H1 (cell line): ENCODE measurements around the gene TRIM46. TPM values are rescaled to one million over a fixed set of nuclear protein-coding genes. Genes with fewer than 3 reads are reported as not detected.

ENCODE experiments used
- CTCF ChIA-PET: fragments of 300-600 bp; sonication (Branson Sonifier 250); formaldehyde crosslinking; loops from one replicate; lab custom pipeline; 2021; ENCODE audit not compliant: partially characterized antibody; lab: Charles Lee
- POLR2A ChIA-PET: fragments of 300-600 bp; sonication (Branson Sonifier 250); formaldehyde crosslinking; loops from one replicate; lab custom pipeline; 2021; ENCODE audit warnings: inconsistent platforms; ENCODE audit not compliant: partially characterized antibody; lab: Charles Lee
- DNase-seq, 2 experiments: peaks; one replicate each; pipeline versions ENCODE4 v3.0.0 to v3.0.0-alpha.2; 2010 to 2022; ENCODE audit warnings: low spot score in 2 of 2, low read depth in 1 of 2, mixed read lengths in 1 of 2
- FAIRE-seq: peaks from 2 replicates; lab custom pipeline; 2011; peaks lifted over from hg19 to GRCh38; lab: Jason Lieb, UNC
- H2AFZ ChIP-seq: 2 replicates; pipeline ENCODE4 v1.8.1; 2012; ENCODE audit warnings: low read length, inconsistent platforms
- H2AK5ac ChIP-seq: 2 replicates; pipeline ENCODE4 v1.6.1; 2013; ENCODE audit warnings: low read depth, low read length
- H2BK120ac ChIP-seq: replicated peaks from 2 replicates; pipeline ENCODE3; 2013; ENCODE audit warnings: low read depth, low read length, inconsistent platforms
- H2BK12ac ChIP-seq: 2 replicates; pipeline ENCODE4 v1.6.1; 2013; ENCODE audit warnings: low read depth, low read length
- H2BK15ac ChIP-seq: 2 replicates; pipeline ENCODE4 v1.6.1; 2013; ENCODE audit warnings: low read length
- H2BK20ac ChIP-seq: 2 replicates; pipeline ENCODE4 v1.6.1; 2013; ENCODE audit warnings: low read length
- H2BK5ac ChIP-seq: 2 replicates; pipeline ENCODE4 v1.6.1; 2013; ENCODE audit warnings: low read depth, low read length
- H3K14ac ChIP-seq: 2 replicates; pipeline ENCODE4 v1.6.1; 2013; ENCODE audit warnings: inconsistent platforms; ENCODE audit not compliant: insufficient read length
- H3K18ac ChIP-seq: 2 replicates; pipeline ENCODE4 v1.6.1; 2013; ENCODE audit warnings: low read length; ENCODE audit errors: extremely low read depth
- H3K23ac ChIP-seq: 2 replicates; pipeline ENCODE4 v1.6.1; 2013; ENCODE audit warnings: inconsistent platforms; ENCODE audit not compliant: insufficient read length
- H3K23me2 ChIP-seq: 2 replicates; pipeline ENCODE4 v1.6.1; 2013; ENCODE audit warnings: low read depth, low read length
- H3K27ac ChIP-seq: 2 replicates; pipeline ENCODE4 v1.6.1; 2011; ENCODE audit warnings: low read depth, low read length, inconsistent platforms
- H3K27me3 ChIP-seq, 4 experiments: replicated peaks in 1 of 4; 1 replicate in 1 of 4; 2 replicates in 3 of 4; pipeline versions ENCODE4 v1.6.1 to v1.8.1; 2011 to 2013; ENCODE audit warnings: low read length in 3 of 4, mild to moderate bottlenecking in 3 of 4, inconsistent platforms in 2 of 4, mixed read lengths in 2 of 4, moderate library complexity in 1 of 4; ENCODE audit not compliant: control insufficient read depth in 3 of 4, insufficient read depth in 3 of 4; ENCODE audit errors: extremely low read depth in 1 of 4
- H3K36me3 ChIP-seq, 4 experiments: 2 replicates each; pipeline versions ENCODE4 v1.6.1 to v1.8.1; 2011 to 2013; ENCODE audit warnings: mild to moderate bottlenecking in 4 of 4, low read length in 3 of 4, moderate library complexity in 2 of 4, control low read depth in 1 of 4, inconsistent platforms in 1 of 4; ENCODE audit not compliant: insufficient read depth in 4 of 4, control insufficient read depth in 2 of 4
- H3K4ac ChIP-seq: replicated peaks from 2 replicates; pipeline ENCODE3; 2013; ENCODE audit warnings: low read length, low read depth, mixed read lengths, inconsistent platforms; ENCODE audit not compliant: insufficient read length
- H3K4me1 ChIP-seq, 4 experiments: replicated peaks in 1 of 4; 1 replicate in 1 of 4; 2 replicates in 3 of 4; pipeline versions ENCODE4 v1.6.1 to v1.8.1; 2011 to 2013; ENCODE audit warnings: low read length in 3 of 4, inconsistent platforms in 2 of 4, mixed read lengths in 1 of 4; ENCODE audit not compliant: insufficient read depth in 4 of 4, control insufficient read depth in 3 of 4
- H3K4me2 ChIP-seq, 2 experiments: 2 replicates each; pipeline versions ENCODE4 v1.6.1 to v1.8.1; 2011 to 2013; ENCODE audit warnings: low read depth in 2 of 2, low read length in 2 of 2, control low read depth in 1 of 2, inconsistent platforms in 1 of 2, mild to moderate bottlenecking in 1 of 2; ENCODE audit not compliant: insufficient read depth in 1 of 2
- H3K4me3 ChIP-seq, 4 experiments: fragments of 200-600, 300-600 bp in 1 of 4; sonication (generic), shearing (Covaris generic), sonication (Bioruptor Twin) in 1 of 4; 2 replicates each; pipeline versions ENCODE4 v1.5.1 to v1.8.1; 2011 to 2016; ENCODE audit warnings: low read length in 4 of 4, low read depth in 3 of 4, control low read depth in 2 of 4, inconsistent platforms in 2 of 4, mild to moderate bottlenecking in 2 of 4, mixed read lengths in 1 of 4, moderate library complexity in 1 of 4; ENCODE audit not compliant: insufficient read depth in 2 of 4; ENCODE audit errors: extremely low read depth in 1 of 4
- H3K56ac ChIP-seq: replicated peaks from 2 replicates; pipeline ENCODE3; 2013; ENCODE audit warnings: low read depth, mild to moderate bottlenecking, mixed read lengths, low read length, inconsistent platforms; ENCODE audit not compliant: insufficient read length
- H3K79me1 ChIP-seq: 2 replicates; pipeline ENCODE4 v1.6.1; 2013; ENCODE audit warnings: low read depth, low read length, control low read depth
- H3K79me2 ChIP-seq, 2 experiments: 2 replicates each; pipeline versions ENCODE4 v1.6.1 to v1.8.1; 2012 to 2013; ENCODE audit warnings: low read length in 2 of 2, mild to moderate bottlenecking in 2 of 2, inconsistent platforms in 1 of 2; ENCODE audit not compliant: insufficient read depth in 2 of 2, control insufficient read depth in 1 of 2
- H3K9ac ChIP-seq, 4 experiments: replicated peaks in 1 of 4; 1 replicate in 1 of 4; 2 replicates in 3 of 4; pipeline versions ENCODE4 v1.6.1 to v1.8.1; 2011 to 2013; ENCODE audit warnings: low read depth in 3 of 4, low read length in 3 of 4, control low read depth in 2 of 4, mild to moderate bottlenecking in 2 of 4, moderate library complexity in 2 of 4, inconsistent platforms in 1 of 4; ENCODE audit errors: extremely low read depth in 1 of 4
- H3K9me3 ChIP-seq, 2 experiments: 2 replicates each; pipeline versions ENCODE4 v1.6.1 to v1.8.1; 2012 to 2013; ENCODE audit warnings: mild to moderate bottlenecking in 2 of 2, moderate library complexity in 2 of 2, control low read depth in 1 of 2, inconsistent platforms in 1 of 2, low read depth in 1 of 2, low read length in 1 of 2, mixed read lengths in 1 of 2; ENCODE audit not compliant: insufficient read depth in 2 of 2
- H4K20me1 ChIP-seq, 2 experiments: replicated peaks in 1 of 2; 2 replicates each; pipeline versions ENCODE3 to v1.8.1; 2011 to 2013; ENCODE audit warnings: inconsistent platforms in 2 of 2, low read length in 2 of 2, mild to moderate bottlenecking in 1 of 2; ENCODE audit not compliant: insufficient read depth in 2 of 2, control insufficient read depth in 1 of 2
- H4K5ac ChIP-seq: 2 replicates; pipeline ENCODE4 v1.6.1; 2013; ENCODE audit warnings: low read length, low read depth, mixed read lengths, inconsistent platforms; ENCODE audit not compliant: insufficient read length
- H4K8ac ChIP-seq: 2 replicates; pipeline ENCODE4 v1.8.0; 2013; ENCODE audit warnings: mild to moderate bottlenecking, moderate library complexity, low read length, inconsistent platforms; ENCODE audit not compliant: insufficient read depth; ENCODE audit errors: extremely low read depth
- H4K91ac ChIP-seq: replicated peaks from 2 replicates; pipeline ENCODE3; 2013; ENCODE audit warnings: low read length, mixed read lengths, inconsistent platforms; ENCODE audit not compliant: insufficient read length
- CBX5 ChIP-seq: fragments of 300-800, 300-1000 bp; sonication (generic); IDR thresholded peaks from 2 replicates; pipeline ENCODE4 v1.7.1; 2016; ENCODE audit warnings: antibody characterized with exemption, low read length, low read depth
- GTF2F1 ChIP-seq: IDR thresholded peaks from 2 replicates; pipeline ENCODE4 v1.6.1; 2012; ENCODE audit warnings: low read depth, low read length, improper control_type of control experiment, borderline replicate concordance
- JUN ChIP-seq: IDR thresholded peaks from 2 replicates; pipeline ENCODE4 v1.6.1; 2011; ENCODE audit warnings: low read depth, mild to moderate bottlenecking, improper control_type of control experiment, low read length
- POLR2A ChIP-seq, 2 experiments: IDR thresholded peaks; 1 replicate in 1 of 2; 2 replicates in 1 of 2; pipeline ENCODE4 v1.6.1; 2011; ENCODE audit warnings: low read depth in 2 of 2, low read length in 2 of 2, mild to moderate bottlenecking in 2 of 2; ENCODE audit errors: control extremely low read depth in 1 of 2
- SRF ChIP-seq: IDR thresholded peaks from 2 replicates; pipeline ENCODE4 v1.6.1; 2011; ENCODE audit warnings: mild to moderate bottlenecking, low read depth, low read length, moderate library complexity
- WGBS, 2 experiments: shearing (Covaris generic) in 1 of 2; methylation state at CpG; one replicate each; pipeline versions ENCODE4 v1.1.6 to v1.1.7; 2013 to 2015; ENCODE audit warnings: low lambda C conversion rate in 2 of 2, mixed read lengths in 2 of 2, inconsistent platforms in 1 of 2, low coverage in 1 of 2, missing lambda C conversion rate in 1 of 2; ENCODE audit not compliant: insufficient replicate concordance in 2 of 2, insufficient coverage in 1 of 2, insufficient read length in 1 of 2; ENCODE audit errors: extremely low coverage in 1 of 2, missing lambda C conversion rate in 1 of 2; 5-methylcytosine and 5-hydroxymethylcytosine counted together
- polyA plus RNA-seq, 7 experiments: library from polyadenylated mRNA; depleted of rRNA in 3 of 7; stranded (reverse) in 5 of 7; unstranded in 2 of 7; fragments of >200 nt in 5 of 7; fragments of 200-250 nt in 2 of 7; gene quantifications; 1 replicate in 5 of 7; 2 replicates in 1 of 7; 4 replicates in 1 of 7; pipeline versions ENCODE4 v1.2.1 to v1.2.3, GENCODE V29; 2011 to 2013; ENCODE audit warnings: missing spikeins in 2 of 7, mixed read lengths in 2 of 7
- total RNA-seq: library from RNA; stranded (reverse); fragmentation: NEBNext Ultra II Directional; extraction: Animal tissue kit (Norgen Biotek cat#: 25700); gene quantifications from 2 replicates; pipeline ENCODE4 v1.2.1, GENCODE V29; 2021

The TRIM46 gene
- total and polyA plus RNA-seq, 2 of the 8 experiments (the other 6 are each of a cell fraction or from before 2014, with no cell fraction given): 15.5 to 21.6 TPM

GRCh38 chr1:155177192-155177917, 3.7 kb downstream of the TRIM46 start:
- Histone ChIP-seq H2AK5ac (no peak overlapping the region), H3K36me3 (peaks cover 15 to 44% (median 30%) of the 10 kb centered on the region in 4 experiments), H3K9me3 (no peaks in the 10 kb centered on the region), H2BK15ac (0 out of 2 replicates have a peak overlapping the region, but pooled peaks have one; percentile 83), H3K9ac (no peak overlapping the region; a peak in 1 of 7 replicates), H4K8ac (no peak overlapping the region), H3K4ac (no peak overlapping the region), H3K4me1 (peaks cover 0 to 21% (median 8%) of the 10 kb centered on the region in 4 experiments; a peak in 5 of 7 replicates), H2AFZ (no peak overlapping the region), H2BK12ac (no peak overlapping the region), H3K79me2 (peaks cover 0 to 6% of the 10 kb centered on the region in 2 experiments; a peak in 2 of 4 replicates), H3K14ac (no peak overlapping the region), H2BK5ac (no peak overlapping the region), H3K56ac (peak overlapping the region; percentile 21), H3K27me3 (no peaks in the 10 kb centered on the region), H2BK120ac (no peak overlapping the region), H3K23ac (no peak overlapping the region), H3K4me2 (no peak overlapping the region), H4K5ac (no peak overlapping the region), H3K4me3 (no peak overlapping the region), H4K91ac (no peak overlapping the region), H3K27ac (no peak overlapping the region), H3K79me1 (no peaks in the 10 kb centered on the region; the same call in 1 of the 2 replicates), H4K20me1 (peaks cover 8 to 10% of the 10 kb centered on the region in 2 experiments), H2BK20ac (no peak overlapping the region), H3K18ac (no peak overlapping the region), H3K23me2 (peaks cover 10% of the 10 kb centered on the region; the same call in 1 of the 2 replicates)
- POLR2A ChIA-PET: interaction anchor here (1.6 to 20.5 kb wide), 4 partner anchors 10 to 50 kb away, joined by 3 to 512 read pairs (median 10); partner anchors contain the start of genes MTX1 and THBS3
- CTCF ChIA-PET: interaction anchor here (0.5 to 7.9 kb wide), 19 partner anchors 9 to 564 kb away, joined by 3 to 107 read pairs (median 4); partner anchors contain the start of gene SCAMP3
- WGBS, 2 experiments: 89% methylated on average over 11 of the region's 11 CpGs; no CpG with 5 or more reads in 1 of the 2 experiments
- FAIRE-seq (no peak), DNase-seq (no peak)
- TF ChIP-seq JUN (no peak), SRF (no peak), GTF2F1 (no peak), CBX5 (no peak), POLR2A (IDR thresholded peaks at IDR 0.05; ENCODE audit: control extremely low read depth in 1 of 2, low read depth in 2 of 2, low read length in 2 of 2) (no peak)
